CD4-positive, alpha-beta T cell (primary cell): Measurements from ENCODE around the gene OCRL. TPM values are rescaled to one million over a fixed set of nuclear protein-coding genes. Genes with fewer than 3 reads are reported as not detected.
A peak's percentile ranks its signal among the peaks of the same experiment; 100 is the strongest.

Experiments
- ATAC-seq: fragments of 200-7000 bp; cut with Tn5 transposase; one replicate; pipeline ENCODE4 v1.10.0; 2022; ENCODE audit warnings: mild to moderate bottlenecking; ENCODE audit not compliant: poor library complexity
- CTCF ChIA-PET: fragments of 350-600 bp; sonication (Branson Sonifier 250); formaldehyde crosslinking; loops from one replicate; lab custom pipeline; 2021; ENCODE audit warnings: antibody characterized with exemption, inconsistent platforms; lab: Charles Lee
- POLR2A ChIA-PET: fragments of 350-600 bp; sonication (Branson Sonifier 250); formaldehyde crosslinking; loops from one replicate; lab custom pipeline; 2021; ENCODE audit warnings: antibody characterized with exemption, inconsistent platforms; lab: Charles Lee
- DNase-seq, 14 experiments: peaks; one replicate each; pipeline ENCODE4 v3.0.0-alpha.2; 2013 to 2020; ENCODE audit warnings: mixed read lengths in 2 of 14
- H3K27ac ChIP-seq, 2 donors: one replicate each; pipeline versions ENCODE4 v1.5.1 to v1.7.0; 2013; ENCODE audit warnings: low read length in 2 of 2, low read depth in 1 of 2, mild to moderate bottlenecking in 1 of 2
- H3K27me3 ChIP-seq, 2 experiments: 1 replicate in 1 of 2; 2 replicates in 1 of 2; pipeline versions ENCODE4 v1.6.1 to v1.7.0; 2013; ENCODE audit warnings: low read length in 2 of 2, control low read depth in 1 of 2, mild to moderate bottlenecking in 1 of 2, moderate library complexity in 1 of 2; ENCODE audit not compliant: insufficient read depth in 2 of 2, control insufficient read depth in 1 of 2
- H3K36me3 ChIP-seq: one replicate; pipeline ENCODE4 v1.6.1; 2013; ENCODE audit warnings: low read length, control low read depth; ENCODE audit not compliant: insufficient read depth
- H3K4me1 ChIP-seq: one replicate; pipeline ENCODE4 v1.6.1; 2013; ENCODE audit warnings: low read length, control low read depth; ENCODE audit not compliant: insufficient read depth
- H3K4me3 ChIP-seq: one replicate; pipeline ENCODE4 v1.5.1; 2013; ENCODE audit warnings: mild to moderate bottlenecking, low read length, moderate library complexity
- H3K9me3 ChIP-seq, 2 experiments: 1 replicate in 1 of 2; 2 replicates in 1 of 2; pipeline versions ENCODE4 v1.6.1 to v1.7.0; 2013; ENCODE audit warnings: low read length in 2 of 2, mild to moderate bottlenecking in 2 of 2, control low read depth in 1 of 2, moderate library complexity in 1 of 2; ENCODE audit not compliant: control insufficient read depth in 1 of 2, insufficient read depth in 1 of 2
- H3K27ac Mint-ChIP-seq: one replicate; pipeline ENCODE4 v1.8.0; 2020; ENCODE audit warnings: mixed read lengths
- H3K27me3 Mint-ChIP-seq: one replicate; pipeline ENCODE4 v1.8.0; 2021; ENCODE audit warnings: mixed read lengths
- H3K36me3 Mint-ChIP-seq: one replicate; pipeline ENCODE4 v1.8.0; 2021; ENCODE audit warnings: low read depth, mixed read lengths
- H3K4me1 Mint-ChIP-seq: one replicate; pipeline ENCODE4 v1.8.0; 2021; ENCODE audit warnings: low read depth, mixed read lengths
- H3K4me3 Mint-ChIP-seq: one replicate; pipeline ENCODE4 v1.8.0; 2020; ENCODE audit warnings: mild to moderate bottlenecking, mixed read lengths
- H3K9me3 Mint-ChIP-seq: one replicate; pipeline ENCODE4 v1.8.0; 2020; ENCODE audit warnings: mixed read lengths
- intact Hi-C, 2 experiments: fragments of 100-400 bp; cut with DNase I in 1 of 2; cut with micrococcal nuclease in 1 of 2; formaldehyde crosslinking; loops; one replicate each; pipeline versions ENCODE4 v1.15.1 to v1.9.0; 2023 to 2025; cut with DNase I, micrococcal nuclease
- total RNA-seq, 174 experiments: library from RNA in 2 of 174; stranded (reverse) in 2 of 174; gene quantifications; one replicate each; pipeline ENCODE4 v1.2.3 and lab custom pipeline; 2021 to 2026
- TF ChIP-seq, protein P1 (sequence below): fragments of 200-600 bp; IDR thresholded peaks from one replicate; pipeline ENCODE4 v1.8.0; 2022; ENCODE audit warnings: antibody characterized with exemption, mild to moderate bottlenecking

The OCRL gene
- total RNA-seq, 2 experiments from 2014 or later: 4.0 to 4.1 TPM

DNA sequence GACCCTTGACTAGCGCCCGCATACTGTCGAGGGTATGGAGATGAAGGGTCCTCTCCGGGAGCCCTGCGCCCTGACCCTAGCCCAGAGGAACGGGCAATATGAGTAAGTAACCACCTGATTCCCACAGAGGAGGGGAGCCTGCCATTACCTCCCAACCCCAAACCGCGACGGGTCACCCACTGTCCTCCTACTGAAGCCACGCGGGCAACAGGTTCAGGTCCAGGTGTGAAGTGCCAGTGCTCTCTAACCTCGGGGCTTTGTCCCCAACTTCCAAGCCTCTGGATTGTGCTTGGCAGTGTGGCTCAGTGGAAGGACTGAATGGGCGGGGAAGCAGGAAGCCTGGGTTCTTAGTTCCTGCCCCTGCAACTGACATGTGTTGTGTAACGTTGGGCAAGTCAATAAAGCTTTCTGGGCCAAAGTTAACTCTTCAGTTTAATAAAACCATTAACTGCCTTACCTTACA, 694 bp downstream of the OCRL start:
- no peak overlapping the region for H3K27ac Mint-ChIP-seq
- ATAC-seq (no peak), DNase-seq (peak in 3 of 14 experiments; percentile 0 to 20 (median 7))
- H3K36me3 ChIP-seq: no peaks in the 10 kb centered on the region
- H3K4me3 ChIP-seq: peak overlapping the region; percentile 57
- no peaks in the 10 kb centered on the region for H3K36me3 Mint-ChIP-seq
- peak overlapping the region; percentile 81 for H3K4me3 Mint-ChIP-seq
- no peak overlapping the region for H3K27ac ChIP-seq
- peaks cover 8% of the 10 kb centered on the region for H3K4me1 ChIP-seq
- no peaks in the 10 kb centered on the region for H3K9me3 ChIP-seq
- H3K27me3 Mint-ChIP-seq: no peaks in the 10 kb centered on the region
- ChIA-PET CTCF (no interaction called here), POLR2A (no interaction called here)
- no peaks in the 10 kb centered on the region for H3K9me3 Mint-ChIP-seq
- peaks cover 17% of the 10 kb centered on the region for H3K4me1 Mint-ChIP-seq
- TF ChIP-seq, protein P1, sequence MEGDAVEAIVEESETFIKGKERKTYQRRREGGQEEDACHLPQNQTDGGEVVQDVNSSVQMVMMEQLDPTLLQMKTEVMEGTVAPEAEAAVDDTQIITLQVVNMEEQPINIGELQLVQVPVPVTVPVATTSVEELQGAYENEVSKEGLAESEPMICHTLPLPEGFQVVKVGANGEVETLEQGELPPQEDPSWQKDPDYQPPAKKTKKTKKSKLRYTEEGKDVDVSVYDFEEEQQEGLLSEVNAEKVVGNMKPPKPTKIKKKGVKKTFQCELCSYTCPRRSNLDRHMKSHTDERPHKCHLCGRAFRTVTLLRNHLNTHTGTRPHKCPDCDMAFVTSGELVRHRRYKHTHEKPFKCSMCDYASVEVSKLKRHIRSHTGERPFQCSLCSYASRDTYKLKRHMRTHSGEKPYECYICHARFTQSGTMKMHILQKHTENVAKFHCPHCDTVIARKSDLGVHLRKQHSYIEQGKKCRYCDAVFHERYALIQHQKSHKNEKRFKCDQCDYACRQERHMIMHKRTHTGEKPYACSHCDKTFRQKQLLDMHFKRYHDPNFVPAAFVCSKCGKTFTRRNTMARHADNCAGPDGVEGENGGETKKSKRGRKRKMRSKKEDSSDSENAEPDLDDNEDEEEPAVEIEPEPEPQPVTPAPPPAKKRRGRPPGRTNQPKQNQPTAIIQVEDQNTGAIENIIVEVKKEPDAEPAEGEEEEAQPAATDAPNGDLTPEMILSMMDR: no peak
- no peaks in the 10 kb centered on the region for H3K27me3 ChIP-seq
- intact Hi-C loops: no loop called here

DNA sequence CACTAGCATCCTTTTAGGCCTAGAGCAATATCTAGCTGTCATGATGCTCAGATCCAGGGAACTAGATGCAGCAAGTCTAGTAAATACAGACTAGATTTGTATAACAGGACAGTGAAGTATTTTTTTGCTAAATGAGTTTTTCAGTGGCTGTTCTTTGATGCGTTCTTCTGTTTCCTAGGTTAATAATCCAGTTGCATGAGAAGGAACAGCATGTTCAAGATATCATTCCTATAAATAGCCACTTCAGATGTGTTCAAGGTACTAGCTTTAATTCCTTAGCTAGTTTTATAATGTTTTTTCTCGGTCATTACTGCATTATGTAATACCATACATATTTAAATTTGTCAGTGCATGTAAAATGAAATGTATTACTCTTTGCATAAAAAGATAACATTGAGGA, 4.7 kb downstream of the OCRL start:
- ATAC-seq (no peak), DNase-seq (no peak)
- no peaks in the 10 kb centered on the region for H3K36me3 ChIP-seq
- CTCF ChIA-PET: no interaction called here
- H3K27me3 ChIP-seq: no peaks in the 10 kb centered on the region
- Mint-ChIP-seq H3K36me3 (no peaks in the 10 kb centered on the region), H3K27me3 (no peaks in the 10 kb centered on the region), H3K27ac (no peak overlapping the region), H3K4me3 (no peak overlapping the region), H3K9me3 (no peaks in the 10 kb centered on the region), H3K4me1 (peaks cover 12% of the 10 kb centered on the region)
- intact Hi-C loops: no loop called here
- no peaks in the 10 kb centered on the region for H3K9me3 ChIP-seq
- POLR2A ChIA-PET: no interaction called here
- TF ChIP-seq, protein P1: no peak
- H3K4me1 ChIP-seq: peaks cover 8% of the 10 kb centered on the region
- no peak overlapping the region for H3K27ac ChIP-seq
- H3K4me3 ChIP-seq: no peak overlapping the region

DNA sequence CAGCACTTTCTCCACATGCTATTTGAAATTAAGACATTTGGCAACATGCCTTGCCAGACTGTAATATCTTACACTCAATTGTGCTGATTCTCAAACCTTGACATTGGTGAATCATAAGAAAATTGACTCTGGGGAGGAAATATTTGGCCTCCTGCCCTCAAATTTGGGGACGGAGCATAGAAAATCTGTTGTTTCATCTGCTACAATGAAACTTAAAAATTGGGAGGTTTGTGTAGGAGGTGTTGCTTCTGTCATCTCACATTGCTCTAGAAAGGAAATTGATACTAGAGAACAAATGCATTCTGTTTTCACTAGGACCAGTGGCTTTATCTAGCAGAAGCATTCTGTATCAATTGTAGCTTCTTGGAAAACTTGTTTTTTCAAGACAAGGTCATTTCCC, 5.3 kb downstream of the OCRL start:
- Mint-ChIP-seq H3K4me3 (no peak overlapping the region), H3K9me3 (no peaks in the 10 kb centered on the region), H3K27ac (no peak overlapping the region), H3K4me1 (peaks cover 9% of the 10 kb centered on the region), H3K27me3 (no peaks in the 10 kb centered on the region), H3K36me3 (no peaks in the 10 kb centered on the region)
- H3K36me3 ChIP-seq: no peaks in the 10 kb centered on the region
- intact Hi-C loops: no loop called here
- H3K4me3 ChIP-seq: no peak overlapping the region
- ChIA-PET POLR2A (no interaction called here), CTCF (no interaction called here)
- H3K4me1 ChIP-seq: peaks cover 4% of the 10 kb centered on the region
- H3K27me3 ChIP-seq: no peaks in the 10 kb centered on the region
- DNase-seq: no peak
- no peaks in the 10 kb centered on the region for H3K9me3 ChIP-seq
- TF ChIP-seq, protein P1: no peak
- ATAC-seq: no peak
- H3K27ac ChIP-seq: no peak overlapping the region
